ENCODE measurements around the gene KLHL12.

Gene KLHL12

DNA sequence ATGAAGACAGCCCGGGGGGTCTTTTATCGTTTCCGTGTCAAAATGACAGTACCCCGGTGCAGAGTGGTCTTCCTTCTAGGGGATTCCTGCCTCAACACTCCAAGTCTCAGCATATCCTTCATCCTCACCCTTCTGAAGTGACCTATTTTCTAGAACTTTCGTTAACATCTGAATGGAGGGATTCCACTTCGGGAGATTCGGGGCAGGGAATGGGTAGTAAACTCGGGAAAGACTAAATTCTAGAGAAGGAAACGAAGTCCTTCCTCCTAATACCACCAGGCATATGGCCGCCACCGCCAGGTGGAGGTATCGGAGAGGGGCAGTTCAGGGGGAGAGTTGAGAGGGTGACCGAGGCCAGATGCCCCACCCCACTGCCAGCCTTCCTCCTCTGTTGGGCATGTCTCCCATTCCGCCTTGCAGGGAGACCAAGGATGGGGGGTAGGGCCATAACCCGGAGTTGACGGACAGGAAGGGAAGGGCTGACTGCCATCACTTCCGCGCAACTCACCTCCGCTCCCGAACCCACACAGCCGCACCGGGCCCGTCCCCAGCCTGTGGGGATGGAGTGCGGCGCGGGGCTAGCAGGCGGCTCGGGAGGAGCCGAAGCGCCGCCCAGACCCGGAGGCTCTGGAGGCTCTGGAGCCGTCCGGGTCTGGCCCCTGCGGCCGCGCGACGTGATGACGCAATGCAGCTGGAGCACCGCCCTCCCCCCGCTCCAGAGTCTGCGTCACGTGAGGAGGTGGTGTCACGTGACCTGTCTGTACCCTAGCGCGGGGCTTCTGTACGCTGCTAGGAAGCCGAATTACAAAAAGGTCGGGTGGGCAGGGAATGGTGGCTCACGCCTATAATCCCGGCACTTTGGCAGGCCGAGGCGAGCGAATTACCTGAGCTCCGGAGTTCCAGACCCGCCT lies at the start of gene KLHL12:
Gene KLHL12, minus strand, starts transcription at position 654 of the 911 bp plus-strand sequence. CDS start 2,072 bp downstream, outside the sequence.
- peak; percentile 97 for DNase-seq

DNA sequence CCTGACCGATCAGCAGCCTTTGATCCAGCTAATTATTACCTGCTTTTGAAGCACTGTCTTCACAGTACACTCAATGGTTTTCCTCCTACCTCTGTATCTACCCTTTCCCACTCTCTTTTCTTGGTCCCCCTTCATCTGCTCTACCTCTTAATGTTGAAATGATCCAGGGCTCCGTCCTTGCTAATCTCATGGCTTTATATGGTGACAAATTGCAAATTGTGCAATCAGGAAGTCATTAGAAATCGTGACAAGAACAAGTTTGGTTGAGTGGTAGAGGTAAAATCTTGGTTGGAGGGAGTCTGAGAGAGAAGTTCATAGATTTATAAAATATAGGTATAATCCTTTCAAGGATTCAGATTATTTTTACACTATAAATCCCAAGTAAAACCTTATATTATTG lies 49.6 kb upstream of the KLHL12 start:
- DNase-seq: no peak

DNA sequence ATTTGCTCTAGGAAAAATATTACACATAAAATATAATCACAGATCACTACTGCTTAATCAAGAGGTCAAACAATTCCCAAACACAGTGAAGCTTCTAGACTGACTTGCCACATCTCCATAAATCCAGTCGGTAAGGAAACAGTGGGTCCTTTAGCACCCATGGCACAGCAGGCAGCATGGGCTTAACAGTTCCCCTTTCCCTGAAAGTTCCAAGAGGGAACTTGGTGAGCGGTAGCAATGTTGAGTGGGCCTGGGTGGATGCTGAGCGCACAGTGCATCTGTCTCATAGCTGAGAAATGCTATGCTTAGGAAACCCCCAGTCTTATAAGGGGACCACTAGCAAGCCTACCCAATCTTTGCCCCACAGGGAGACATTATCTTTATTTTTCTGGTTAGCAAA lies 47.8 kb upstream of the KLHL12 start:
- DNase-seq: no peak

DNA sequence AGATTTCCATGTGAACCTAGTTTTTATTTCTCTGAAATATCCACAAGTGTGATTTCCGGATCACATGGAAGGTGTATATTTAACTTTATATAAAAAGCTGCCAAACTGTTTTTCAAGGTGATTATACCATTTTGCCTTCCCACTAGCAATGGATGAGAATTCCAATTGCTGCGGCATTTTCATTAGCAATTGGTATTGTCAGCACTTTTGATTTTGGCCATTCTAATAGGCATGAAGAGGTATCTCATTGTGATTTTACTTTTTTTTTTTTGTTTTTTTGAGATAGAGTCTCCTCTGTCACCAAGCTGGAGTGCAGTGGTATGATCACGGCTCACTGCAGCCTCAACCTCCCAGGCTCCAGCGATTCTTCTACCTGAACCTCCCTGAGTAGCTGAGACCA lies 45.0 kb upstream of the KLHL12 start:
- DNase-seq: no peak

DNA sequence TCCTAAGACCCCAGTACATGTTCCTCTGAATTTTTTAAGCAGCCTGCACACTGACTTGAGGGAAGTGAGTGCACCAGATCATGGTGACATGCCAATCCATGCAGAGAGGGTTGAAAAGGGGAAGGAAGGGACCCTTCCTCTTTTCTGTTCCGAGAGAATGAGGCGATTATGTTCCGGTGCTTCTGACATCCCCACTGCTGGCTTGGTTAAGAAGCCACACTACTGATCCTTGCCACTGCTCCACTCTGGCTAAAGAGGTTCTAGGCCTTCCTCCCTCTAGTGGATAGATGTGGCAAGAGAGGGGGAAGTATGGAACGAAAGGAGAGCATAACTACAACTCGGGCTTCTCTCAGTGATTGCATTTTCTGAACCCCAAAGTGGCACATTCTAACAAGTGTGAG lies 41.9 kb upstream of the KLHL12 start:
- DNase-seq: peak; percentile 57

DNA sequence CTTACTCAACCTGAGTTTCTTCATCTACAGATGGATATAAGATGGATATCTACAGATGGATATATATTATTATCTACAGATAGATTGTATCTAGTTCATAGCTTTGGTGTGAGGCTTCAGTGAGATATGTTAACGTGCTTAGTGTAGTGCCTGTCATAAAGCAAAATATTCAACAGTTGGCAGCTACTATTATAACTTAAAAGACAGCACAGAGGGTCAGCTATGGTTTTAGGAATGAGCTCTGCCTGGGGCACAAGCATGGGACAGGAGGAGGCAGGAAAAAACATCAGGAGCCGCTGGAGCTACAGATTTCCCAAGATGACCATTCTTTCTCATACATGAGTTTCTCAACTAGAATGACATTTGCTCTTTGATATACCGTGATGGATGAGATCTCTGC lies 41.3 kb upstream of the KLHL12 start:
- no peak for DNase-seq

DNA sequence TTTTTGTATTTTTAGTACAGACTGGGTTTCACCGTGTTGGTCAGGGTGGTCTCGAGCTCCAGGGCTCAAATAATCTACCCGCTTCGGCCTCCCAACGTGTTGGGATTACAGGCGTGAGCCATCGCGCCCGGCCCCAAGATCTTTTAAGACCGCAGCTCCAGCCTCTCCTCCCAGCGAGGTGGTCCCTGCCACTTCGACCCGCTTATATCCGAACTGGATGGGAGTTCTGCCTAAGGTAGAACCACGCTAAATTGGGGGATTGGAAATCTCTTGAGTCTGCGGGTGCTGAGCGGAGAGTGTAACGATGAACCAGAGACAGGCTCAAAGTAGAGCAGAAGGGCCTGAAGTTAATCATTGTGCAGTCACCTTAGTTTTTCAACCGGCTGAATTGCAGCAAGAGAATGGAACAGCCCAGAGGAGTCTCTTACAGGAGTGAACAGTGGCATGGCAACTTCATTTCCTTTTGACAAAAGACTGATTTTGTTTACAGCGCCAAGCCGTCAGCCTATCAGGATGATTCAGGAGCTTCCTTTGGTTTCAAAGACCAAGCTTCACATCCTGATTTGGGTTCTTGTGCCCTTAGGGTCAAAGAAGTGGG lies 40.7 kb upstream of the KLHL12 start:
- DNase-seq: no peak

DNA sequence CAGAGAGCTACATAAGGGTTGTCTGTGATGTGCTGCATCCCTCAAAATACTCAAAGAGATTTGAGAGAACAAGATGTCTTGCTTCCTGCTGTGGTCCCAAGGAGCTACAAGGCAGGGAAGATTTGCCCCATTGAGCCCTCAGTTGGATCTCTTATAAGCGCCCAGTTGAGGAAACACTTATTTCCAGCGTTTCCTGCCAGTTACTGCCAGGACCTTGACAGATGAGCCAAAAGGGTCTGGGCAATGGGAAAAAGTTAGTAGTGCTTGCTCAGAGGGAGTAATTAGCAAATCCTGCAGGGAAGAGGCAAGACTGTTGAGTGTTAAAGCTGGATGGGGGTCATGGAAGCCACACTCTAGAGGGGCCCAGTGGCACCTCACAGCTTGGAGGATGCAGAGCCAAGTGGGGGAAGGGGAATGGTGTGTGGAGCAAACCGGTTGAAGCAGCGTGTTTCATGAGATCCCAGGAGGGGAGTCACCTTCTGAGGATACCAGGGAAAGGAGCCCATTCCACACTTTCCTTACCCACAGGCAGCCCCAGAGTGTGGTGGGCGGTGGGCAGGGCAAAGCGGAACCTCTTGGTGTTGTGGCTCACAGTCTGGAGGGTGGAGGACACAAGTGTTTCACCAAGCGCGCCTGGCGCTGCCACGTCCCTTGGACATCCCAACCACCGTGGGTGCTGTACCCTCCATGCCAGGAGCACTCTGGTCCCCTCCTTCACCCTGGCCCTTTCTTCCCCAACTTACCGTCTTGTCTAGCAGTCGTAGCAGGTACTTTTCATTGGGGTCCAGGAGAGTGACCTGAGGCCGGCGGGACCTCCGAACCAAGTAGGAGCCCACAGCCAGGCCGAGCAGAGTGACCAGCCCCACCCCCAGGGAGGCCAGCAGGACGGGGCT lies 39.2 kb upstream of the KLHL12 start:
- DNase-seq: no peak

DNA sequence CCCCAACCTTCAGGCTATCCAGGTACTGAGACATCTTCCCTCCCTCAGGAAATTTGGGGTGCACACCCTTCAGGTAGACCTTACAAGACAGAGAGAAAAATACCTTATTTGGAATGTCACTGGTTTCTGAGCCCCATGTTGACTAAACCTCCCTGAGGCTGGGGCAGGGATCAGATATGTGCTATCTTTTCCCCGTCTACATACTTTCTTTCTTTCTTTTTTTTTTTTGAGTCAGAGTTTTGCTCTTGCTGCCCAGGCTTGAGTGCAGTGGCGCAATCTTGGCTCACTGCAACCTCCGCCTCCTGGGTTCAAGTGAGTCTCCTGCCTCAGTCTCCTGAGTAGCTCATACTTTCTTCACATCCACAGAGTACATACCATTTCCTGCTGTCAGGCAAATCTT lies 38.4 kb upstream of the KLHL12 start:
- no peak for DNase-seq

DNA sequence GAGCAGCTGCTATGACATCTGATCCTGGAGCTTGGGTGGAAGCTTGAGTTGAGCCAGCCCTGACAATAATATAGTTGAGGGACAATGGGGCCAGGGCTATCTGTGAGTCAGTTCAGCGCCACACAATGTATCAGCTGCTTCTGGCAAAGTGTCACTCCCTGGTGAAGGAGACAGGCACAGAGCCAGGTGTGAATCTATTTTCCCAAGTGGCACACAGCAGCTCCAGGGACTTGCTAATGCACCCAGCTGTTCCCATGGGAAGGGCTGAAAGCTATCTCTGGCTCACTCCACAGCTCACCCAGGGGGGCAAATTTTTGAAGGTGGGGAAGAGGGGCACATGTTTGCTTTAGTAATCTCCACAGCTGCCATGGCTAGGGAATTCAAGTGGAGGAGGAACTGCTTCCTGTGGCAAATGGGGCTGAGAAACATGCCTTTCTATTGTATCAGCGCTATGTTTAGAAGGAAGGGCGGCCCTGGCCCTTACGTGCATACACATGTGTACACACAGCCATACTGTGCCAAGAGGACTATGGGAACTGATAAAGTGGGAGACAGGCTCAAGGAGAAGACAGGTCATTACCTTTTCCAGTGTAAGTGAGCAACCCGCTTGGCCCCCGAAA lies 37.9 kb upstream of the KLHL12 start:
- DNase-seq: peak; percentile 61

DNA sequence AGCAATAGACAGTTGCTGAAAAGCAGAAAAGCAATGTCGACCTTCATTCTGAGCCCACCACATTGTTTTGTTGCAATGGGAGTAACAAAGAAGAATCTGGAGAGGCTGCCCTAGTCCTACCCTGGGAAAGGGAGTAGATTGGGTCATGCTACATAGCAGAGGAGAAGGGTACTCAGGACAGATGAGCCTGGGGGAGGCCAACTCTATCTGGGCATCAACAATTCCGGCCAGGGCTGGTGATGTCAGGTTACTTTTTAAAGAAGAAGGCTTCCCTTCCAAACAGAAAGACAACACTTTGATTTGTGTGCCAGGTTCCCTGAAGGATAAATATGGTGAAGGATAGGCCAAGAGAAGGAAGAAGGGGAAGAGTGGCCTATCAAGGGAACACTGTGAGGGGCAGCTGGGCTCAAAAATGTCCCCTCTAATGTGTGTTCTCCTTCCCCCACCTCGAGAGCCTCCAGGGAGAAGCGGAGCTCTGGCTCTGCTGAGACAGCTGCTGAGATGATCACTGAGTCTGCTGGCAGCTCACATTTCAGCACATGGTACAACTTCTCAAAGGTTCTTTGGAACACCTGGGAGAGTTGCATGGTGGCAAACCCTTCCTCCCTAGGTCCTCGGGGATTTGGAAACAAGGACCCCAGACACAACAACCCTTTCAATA lies 34.3 kb upstream of the KLHL12 start:
- DNase-seq: no peak

DNA sequence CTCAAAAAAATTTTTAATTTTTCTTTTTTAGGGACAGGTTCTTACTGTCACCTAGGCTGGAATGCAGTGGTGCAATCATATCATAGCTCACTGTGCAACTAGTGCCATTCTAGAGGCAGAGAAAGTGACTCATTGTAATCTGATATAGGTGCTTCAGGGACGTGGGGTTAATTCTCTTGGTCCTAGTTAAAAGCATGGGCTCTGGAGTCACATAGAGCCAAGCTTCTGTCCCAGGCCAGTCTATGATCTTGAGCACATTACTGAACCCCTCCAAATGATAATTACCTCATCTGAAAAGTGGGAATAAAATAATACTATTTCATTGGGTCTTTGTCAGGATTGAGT lies 32.2 kb upstream of the KLHL12 start:
- no peak for DNase-seq

DNA sequence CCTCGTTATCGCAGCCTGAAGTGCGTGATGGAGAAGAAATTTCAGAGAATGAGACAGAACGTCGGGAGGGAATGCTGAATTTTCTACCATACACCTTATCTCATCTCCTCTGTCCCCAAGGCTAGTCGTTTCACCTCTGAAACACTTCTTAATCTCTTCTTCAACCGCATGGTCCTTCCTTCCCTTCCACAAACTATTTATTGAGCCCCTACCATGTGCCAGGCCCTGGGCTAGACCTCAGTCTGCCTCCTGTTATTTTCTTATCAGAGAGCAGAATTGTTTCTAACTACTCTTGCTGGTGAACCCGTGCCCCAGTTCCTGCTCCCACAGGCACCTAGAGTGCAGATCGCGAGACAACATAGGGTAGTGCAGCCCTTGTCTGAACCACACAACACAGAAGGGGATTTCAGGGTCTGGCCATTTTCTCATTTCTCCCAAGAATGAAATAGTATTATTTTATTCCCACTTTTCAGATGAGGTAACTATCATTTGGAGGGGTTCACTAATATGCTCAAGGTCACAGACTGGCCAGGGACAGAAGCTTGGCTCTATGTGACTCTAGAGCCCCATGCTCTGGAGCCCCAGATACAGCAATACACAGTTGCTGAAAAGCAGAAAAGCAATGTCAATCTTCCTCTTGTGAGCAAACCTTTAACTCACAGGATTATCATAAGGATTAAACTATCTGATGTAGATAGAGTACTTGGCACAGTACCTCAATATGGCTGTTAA lies 31.7 kb upstream of the KLHL12 start:
- no peak for DNase-seq

DNA sequence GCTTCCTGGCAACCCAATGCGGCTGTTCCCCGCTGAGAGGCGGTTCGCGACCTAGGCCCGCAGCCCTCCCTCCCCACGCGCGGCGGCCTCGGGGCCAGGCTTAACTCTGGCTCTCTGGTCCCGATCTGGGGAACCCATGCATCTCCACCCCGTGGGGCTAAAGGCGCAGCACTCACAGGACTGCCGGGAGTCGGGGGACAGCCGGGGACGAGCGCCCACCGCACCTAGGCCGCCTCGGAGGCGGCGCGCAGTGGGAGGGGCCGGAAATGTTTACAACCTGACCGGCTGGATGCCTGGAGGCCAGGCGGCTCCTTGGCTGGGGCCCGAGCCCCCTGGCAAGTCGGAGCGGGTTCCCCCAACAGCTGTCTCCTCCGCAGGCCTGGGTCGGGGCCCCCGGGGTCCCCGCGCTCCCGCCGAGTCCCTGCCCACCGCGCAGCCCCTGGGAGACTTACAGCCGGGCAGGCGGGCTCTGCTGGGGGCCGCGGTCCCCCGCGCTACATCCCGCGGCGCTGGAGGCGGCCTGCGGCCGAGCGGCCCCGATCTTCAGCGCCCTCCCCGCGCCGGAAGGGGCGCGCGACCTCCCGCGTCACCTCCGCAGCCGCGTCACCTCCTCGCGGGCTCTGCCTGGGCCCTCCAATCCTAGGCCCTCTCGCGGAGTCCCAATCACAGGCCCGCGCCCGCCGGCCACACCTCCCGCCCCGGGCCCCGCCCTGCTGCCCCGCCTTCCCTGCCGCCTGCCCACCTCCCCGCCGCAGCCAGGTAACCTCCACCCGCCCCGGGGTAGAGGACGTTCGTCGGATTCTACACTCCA lies 30.9 kb upstream of the KLHL12 start, which contains the start of gene ADIPOR1:
Gene ADIPOR1, minus strand, starts transcription at position 580 of the 811 bp plus-strand sequence. CDS start 7,242 bp downstream, outside the sequence.
- peak; percentile 95 for DNase-seq

DNA sequence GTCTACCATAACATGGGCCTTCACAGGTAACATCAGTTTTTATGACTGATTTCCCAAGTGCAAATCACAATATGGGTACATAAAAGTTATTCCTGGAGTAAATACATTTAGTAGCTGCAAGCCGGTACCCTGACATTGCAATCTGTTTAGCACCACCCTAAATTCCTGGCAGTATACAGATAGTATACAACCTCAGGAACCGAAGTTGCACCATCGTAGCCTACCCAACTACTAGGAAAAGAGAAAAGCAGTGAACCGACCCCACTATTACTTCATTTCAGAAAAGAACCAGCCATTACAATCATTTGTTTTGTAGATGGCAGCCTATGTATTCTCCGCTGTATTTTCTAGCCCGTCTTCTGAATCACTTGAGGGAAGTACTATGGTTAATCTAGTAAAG lies 29.9 kb upstream of the KLHL12 start:
- DNase-seq: no peak

DNA sequence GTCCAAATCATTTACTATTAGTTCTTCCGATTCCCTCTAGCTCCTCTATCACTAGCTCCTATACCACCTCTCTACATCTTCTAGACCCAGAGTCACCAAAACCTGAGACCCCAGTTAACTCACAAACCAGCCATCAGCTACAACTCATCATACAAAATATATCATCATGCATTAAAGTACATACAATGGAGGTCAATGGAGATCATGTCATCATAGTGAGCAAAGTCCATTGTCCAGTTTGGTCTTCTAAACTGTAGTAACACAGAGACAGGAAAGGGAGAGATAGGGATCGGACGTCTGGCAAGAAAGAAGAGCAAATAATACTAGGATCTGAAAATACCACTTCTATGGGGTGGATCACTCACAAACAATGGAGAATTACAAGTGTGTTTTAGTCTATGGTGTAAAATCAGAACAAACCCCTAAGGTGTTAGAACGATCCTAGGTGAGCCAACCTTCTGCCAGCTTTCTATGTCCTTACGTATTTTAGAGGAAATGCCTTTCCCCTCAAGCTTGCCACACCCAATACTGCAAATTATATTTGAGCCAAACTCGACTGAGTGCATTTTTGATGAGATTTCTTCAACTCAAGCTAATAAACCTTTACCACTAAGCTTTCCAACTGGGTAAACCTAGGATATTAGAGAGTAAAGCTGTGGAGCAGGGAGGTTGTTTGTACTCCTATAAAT lies 27.2 kb upstream of the KLHL12 start:
- DNase-seq: no peak

DNA sequence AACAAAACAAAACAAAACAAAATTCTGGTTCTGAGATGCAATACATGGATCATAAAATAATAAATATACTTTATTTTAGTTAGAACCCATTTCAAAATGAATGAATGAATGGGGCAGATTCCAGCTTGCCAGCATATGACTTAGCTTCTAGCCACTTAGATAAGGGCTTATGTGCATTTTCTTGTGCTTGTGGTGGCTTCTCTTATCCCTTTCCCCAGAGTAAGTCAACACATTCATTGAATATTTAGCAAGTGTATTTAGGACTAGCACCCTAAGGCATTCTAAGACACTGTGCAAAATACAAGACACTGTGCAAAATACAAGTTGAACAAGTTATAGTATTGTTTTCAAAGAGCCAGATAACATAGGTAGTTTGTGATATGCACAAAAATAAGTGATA lies 26.4 kb upstream of the KLHL12 start:
- no peak for DNase-seq

DNA sequence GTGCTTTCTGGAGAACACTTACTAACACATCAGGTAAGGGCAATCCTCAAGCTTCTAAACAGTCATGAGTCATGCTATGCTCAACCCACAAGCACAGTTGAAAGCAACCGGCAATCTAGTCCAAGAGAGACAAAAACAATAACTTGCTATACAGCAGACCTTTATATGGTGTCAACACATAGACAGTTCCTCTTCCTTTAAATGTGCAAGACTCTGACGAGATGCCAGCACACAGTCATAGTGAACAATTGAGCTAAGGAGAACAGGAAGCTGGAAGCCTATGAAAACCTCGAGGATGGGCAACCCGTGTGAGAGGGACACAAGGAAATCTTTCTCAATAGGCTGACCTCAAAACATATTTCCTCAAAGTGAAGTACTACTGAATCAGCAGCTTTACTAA lies 25.8 kb upstream of the KLHL12 start:
- peak; percentile 59 for DNase-seq

DNA sequence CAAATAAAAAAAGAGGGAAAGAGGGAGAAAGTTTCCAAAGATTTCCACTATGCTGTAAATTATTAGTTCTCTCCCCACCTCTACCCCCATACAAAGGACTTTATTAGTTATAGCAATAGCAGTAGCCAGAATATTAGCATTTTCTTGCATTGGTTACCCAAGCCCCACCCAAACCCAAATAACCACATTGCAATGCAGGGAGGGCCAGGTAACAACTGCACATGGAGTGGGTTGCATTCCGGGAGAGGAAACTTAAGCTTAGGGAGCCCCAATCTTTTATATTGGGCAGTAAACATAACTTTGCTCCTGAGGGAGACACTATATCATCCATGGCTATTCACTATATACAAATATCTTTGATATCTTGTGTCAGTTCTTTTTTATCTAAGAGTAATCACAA lies 25.1 kb upstream of the KLHL12 start:
- DNase-seq: no peak

DNA sequence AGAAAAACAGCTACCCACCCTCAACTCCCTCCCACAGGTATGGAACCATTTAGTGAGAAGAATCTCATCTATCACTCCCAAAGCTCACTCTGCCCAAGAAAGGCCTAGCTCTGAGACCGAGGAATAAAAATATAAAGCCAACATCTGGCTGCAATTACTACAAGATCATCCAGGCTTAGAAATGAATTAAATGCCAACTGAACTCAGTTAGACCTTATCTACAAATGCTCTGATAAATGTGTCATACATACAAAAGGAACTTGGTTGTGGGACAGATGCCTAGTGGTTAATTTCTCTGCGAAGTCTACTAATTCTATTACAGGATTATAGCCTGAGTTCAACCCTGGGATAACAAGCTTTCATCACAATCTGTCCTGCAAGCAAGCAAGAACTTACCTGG lies 24.4 kb upstream of the KLHL12 start:
- DNase-seq: no peak

All from femur (tissue), 1 donor.